HCT116 (cell line): Measurements from ENCODE around the gene SLX9. TPM values are rescaled to one million over a fixed set of nuclear protein-coding genes. Genes with fewer than 3 reads are reported as not detected.

Experiments
- ATAC-seq: fragments of 200-7000 bp; cut with Tn5 transposase; 2 replicates; pipeline ENCODE4 v1.9.1; 2020; ENCODE audit warnings: mild to moderate bottlenecking, moderate library complexity
- BruUV-seq: library from RNA; stranded (reverse); fragments of 400-500 nt; replicated peaks from 2 replicates; lab custom pipeline; 2021; lab: Mats Ljungman, UMichigan
- CTCF ChIA-PET: fragments of 300-600 bp; sonication (Branson Sonifier 250); formaldehyde crosslinking; loops from one replicate; lab custom pipeline; 2021; ENCODE audit warnings: antibody characterized with exemption; lab: Charles Lee
- POLR2A ChIA-PET: fragments of 300-600, 350-600 bp; sonication (Branson Sonifier 250); formaldehyde crosslinking; loops from one replicate; lab custom pipeline; 2021; ENCODE audit warnings: antibody characterized with exemption; lab: Charles Lee
- RAD21 ChIA-PET, 2 experiments: fragments of 300-600 bp; sonication (Branson Sonifier 250); formaldehyde crosslinking; loops; one replicate each; lab custom pipeline; 2023; ENCODE audit warnings: low total read pairs in 2 of 2; ENCODE audit not compliant: uncharacterized antibody in 2 of 2, unreplicated experiment in 2 of 2, low non-redundant PET in 1 of 2; lab: Charles Lee
- DNase-seq: peaks from one replicate; pipeline ENCODE4 v3.0.0-alpha.2; 2010; ENCODE audit warnings: low read depth, low spot score
- H2AFZ ChIP-seq: fragments of 200-600 bp; shearing (Covaris generic), sonication (generic); 2 replicates; pipeline ENCODE4 v1.6.1; 2017; ENCODE audit warnings: low read depth, mixed run types, mixed read lengths, antibody characterized with exemption, low read length; ENCODE audit not compliant: poor library complexity, severe bottlenecking
- H3K27ac ChIP-seq: 2 replicates; pipeline ENCODE4 v1.5.1; 2012; ENCODE audit warnings: low read depth, low read length
- H3K27me3 ChIP-seq: fragments of 200-600 bp; sonication (generic); 2 replicates; pipeline ENCODE4 v1.6.1; 2016; ENCODE audit warnings: mixed run types, low read length, mixed read lengths; ENCODE audit not compliant: insufficient read depth
- H3K36me3 ChIP-seq, 2 experiments: fragments of 200-500 bp in 1 of 2; fragments of 200-600 bp in 1 of 2; sonication (Bioruptor generic) in 1 of 2; sonication (generic) in 1 of 2; 2 replicates each; pipeline versions ENCODE4 v1.5.1 to v1.6.1; 2014 to 2016; ENCODE audit warnings: low read length in 2 of 2, inconsistent platforms in 1 of 2, mixed read lengths in 1 of 2, mixed run types in 1 of 2; ENCODE audit not compliant: insufficient read depth in 2 of 2, control insufficient read depth in 1 of 2
- H3K4me1 ChIP-seq, 2 experiments: fragments of 200-600 bp in 1 of 2; sonication (generic) in 1 of 2; 2 replicates each; pipeline versions ENCODE4 v1.5.1 to v1.6.1; 2012 to 2017; ENCODE audit warnings: low read length in 2 of 2, inconsistent platforms in 1 of 2, mild to moderate bottlenecking in 1 of 2, mixed read lengths in 1 of 2, mixed run types in 1 of 2, moderate library complexity in 1 of 2; ENCODE audit not compliant: insufficient read depth in 2 of 2, control insufficient read depth in 1 of 2
- H3K4me2 ChIP-seq: fragments of 200-600 bp; sonication (generic); 2 replicates; pipeline ENCODE4 v1.6.1; 2017; ENCODE audit warnings: mixed run types, low read length, mixed read lengths
- H3K4me3 ChIP-seq, 2 experiments: fragments of 200-600 bp in 1 of 2; sonication (generic) in 1 of 2; replicated peaks in 1 of 2; 2 replicates each; pipeline ENCODE4 v1.5.1; 2011 to 2016; ENCODE audit warnings: low read length in 2 of 2, control low read depth in 1 of 2, low read depth in 1 of 2, mild to moderate bottlenecking in 1 of 2, mixed read lengths in 1 of 2, mixed run types in 1 of 2
- H3K79me2 ChIP-seq: fragments of 200-600 bp; sonication (generic); 2 replicates; pipeline ENCODE4 v1.6.1; 2017; ENCODE audit warnings: mild to moderate bottlenecking, mixed run types, low read length, moderate library complexity, mixed read lengths; ENCODE audit not compliant: insufficient read depth
- H3K9ac ChIP-seq: fragments of 200-600 bp; sonication (generic); 2 replicates; pipeline ENCODE4 v1.6.1; 2016; ENCODE audit warnings: low read length, mixed read lengths
- H3K9me2 ChIP-seq: fragments of 200-600 bp; sonication (generic), shearing (Covaris generic); 2 replicates; pipeline ENCODE4 v1.6.1; 2017; ENCODE audit warnings: mixed run types, mild to moderate bottlenecking, moderate library complexity; ENCODE audit not compliant: insufficient read depth
- H3K9me3 ChIP-seq, 2 experiments: fragments of 200-500 bp in 1 of 2; fragments of 200-600 bp in 1 of 2; sonication (Bioruptor generic) in 1 of 2; sonication (generic) in 1 of 2; 2 replicates each; pipeline ENCODE4 v1.6.1; 2014 to 2017; ENCODE audit warnings: low read length in 2 of 2, mixed read lengths in 2 of 2, inconsistent platforms in 1 of 2, low read depth in 1 of 2, mild to moderate bottlenecking in 1 of 2, mixed run types in 1 of 2, moderate library complexity in 1 of 2; ENCODE audit not compliant: control insufficient read depth in 1 of 2, insufficient read depth in 1 of 2
- H4K20me1 ChIP-seq: fragments of 200-600 bp; sonication (generic), shearing (Covaris generic); 2 replicates; pipeline ENCODE4 v1.6.1; 2017; ENCODE audit warnings: mixed run types, mild to moderate bottlenecking, moderate library complexity; ENCODE audit not compliant: insufficient read depth
- CEBPB ChIP-seq: IDR thresholded peaks from 2 replicates; pipeline ENCODE4 v1.6.1; 2012; ENCODE audit warnings: low read depth
- EZH2 ChIP-seq: fragments of 200-600 bp; sonication (generic); IDR thresholded peaks from 2 replicates; pipeline ENCODE4 v1.6.1; 2017; ENCODE audit warnings: antibody characterized with exemption, mixed run types
- RAD21 ChIP-seq: IDR thresholded peaks from 2 replicates; pipeline ENCODE4 v1.6.1; 2012; ENCODE audit warnings: low read depth, mild to moderate bottlenecking
- TCF7L2 ChIP-seq: IDR thresholded peaks from 2 replicates; pipeline ENCODE4 v1.7.0; 2011; ENCODE audit warnings: borderline replicate concordance, inconsistent platforms; ENCODE audit not compliant: insufficient read depth, insufficient read length; ENCODE audit errors: extremely low read depth
- intact Hi-C: fragments of 100-400 bp; cut with micrococcal nuclease; formaldehyde crosslinking; loops from 2 replicates; pipeline ENCODE4 v1.10.0; 2022
- total RNA-seq: library from RNA; stranded (reverse); gene quantifications from one replicate; pipeline ENCODE4 v1.2.1, GENCODE V29; 2021; ENCODE audit not compliant: unreplicated experiment
- TF ChIP-seq, protein P1 (sequence below): IDR thresholded peaks from 2 replicates; pipeline ENCODE4 v1.6.1; 2011; ENCODE audit warnings: mild to moderate bottlenecking, low read length, moderate library complexity; ENCODE audit not compliant: insufficient replicate concordance; ENCODE audit errors: extremely low read depth

The SLX9 gene
- total RNA-seq, 1 experiment from 2014 or later: 61.9 TPM

GRCh38 chr21:45017039-45017960, 77.5 kb downstream of the SLX9 start:
- RAD21 ChIA-PET: no interaction called here
- DNase-seq (no peak), ATAC-seq (no peak)
- Histone ChIP-seq H3K79me2 (no peaks in the 10 kb centered on the region), H3K4me2 (no peak overlapping the region), H2AFZ (no peak overlapping the region), H3K9me3 (no peaks in the 10 kb centered on the region), H3K4me3 (no peak overlapping the region), H3K36me3 (no peaks in the 10 kb centered on the region), H4K20me1 (no peaks in the 10 kb centered on the region), H3K9me2 (no peaks in the 10 kb centered on the region), H3K27me3 (no peaks in the 10 kb centered on the region), H3K27ac (no peak overlapping the region), H3K9ac (no peak overlapping the region), H3K4me1 (peaks cover 16 to 22% of the 10 kb centered on the region in 2 experiments)
- POLR2A ChIA-PET: no interaction called here
- intact Hi-C loops: no loop called here
- TF ChIP-seq EZH2 (no peak), TCF7L2 (no peak), CEBPB (no peak), RAD21 (no peak)
- TF ChIP-seq, protein P1, sequence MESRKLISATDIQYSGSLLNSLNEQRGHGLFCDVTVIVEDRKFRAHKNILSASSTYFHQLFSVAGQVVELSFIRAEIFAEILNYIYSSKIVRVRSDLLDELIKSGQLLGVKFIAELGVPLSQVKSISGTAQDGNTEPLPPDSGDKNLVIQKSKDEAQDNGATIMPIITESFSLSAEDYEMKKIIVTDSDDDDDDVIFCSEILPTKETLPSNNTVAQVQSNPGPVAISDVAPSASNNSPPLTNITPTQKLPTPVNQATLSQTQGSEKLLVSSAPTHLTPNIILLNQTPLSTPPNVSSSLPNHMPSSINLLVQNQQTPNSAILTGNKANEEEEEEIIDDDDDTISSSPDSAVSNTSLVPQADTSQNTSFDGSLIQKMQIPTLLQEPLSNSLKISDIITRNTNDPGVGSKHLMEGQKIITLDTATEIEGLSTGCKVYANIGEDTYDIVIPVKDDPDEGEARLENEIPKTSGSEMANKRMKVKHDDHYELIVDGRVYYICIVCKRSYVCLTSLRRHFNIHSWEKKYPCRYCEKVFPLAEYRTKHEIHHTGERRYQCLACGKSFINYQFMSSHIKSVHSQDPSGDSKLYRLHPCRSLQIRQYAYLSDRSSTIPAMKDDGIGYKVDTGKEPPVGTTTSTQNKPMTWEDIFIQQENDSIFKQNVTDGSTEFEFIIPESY: no peak
- no TSS peak for BruUV-seq
- CTCF ChIA-PET: no interaction called here
